Loucy (cell line): ENCODE results near the gene DQX1.

Experiments
- EZH2phosphoT487 ChIP-seq: fragments of 200-600 bp; IDR thresholded peaks from 2 replicates; pipeline ENCODE4 v1.6.1; 2018; ENCODE audit warnings: antibody characterized with exemption, mild to moderate bottlenecking, moderate library complexity, borderline replicate concordance
- TF ChIP-seq, protein P1 (sequence below): fragments of 200-600 bp; sonication (generic); conservative IDR thresholded peaks from 2 replicates; pipeline ENCODE4 v1.5.1; 2014; ENCODE audit warnings: mild to moderate bottlenecking, antibody characterized with exemption, low read length

DNA sequence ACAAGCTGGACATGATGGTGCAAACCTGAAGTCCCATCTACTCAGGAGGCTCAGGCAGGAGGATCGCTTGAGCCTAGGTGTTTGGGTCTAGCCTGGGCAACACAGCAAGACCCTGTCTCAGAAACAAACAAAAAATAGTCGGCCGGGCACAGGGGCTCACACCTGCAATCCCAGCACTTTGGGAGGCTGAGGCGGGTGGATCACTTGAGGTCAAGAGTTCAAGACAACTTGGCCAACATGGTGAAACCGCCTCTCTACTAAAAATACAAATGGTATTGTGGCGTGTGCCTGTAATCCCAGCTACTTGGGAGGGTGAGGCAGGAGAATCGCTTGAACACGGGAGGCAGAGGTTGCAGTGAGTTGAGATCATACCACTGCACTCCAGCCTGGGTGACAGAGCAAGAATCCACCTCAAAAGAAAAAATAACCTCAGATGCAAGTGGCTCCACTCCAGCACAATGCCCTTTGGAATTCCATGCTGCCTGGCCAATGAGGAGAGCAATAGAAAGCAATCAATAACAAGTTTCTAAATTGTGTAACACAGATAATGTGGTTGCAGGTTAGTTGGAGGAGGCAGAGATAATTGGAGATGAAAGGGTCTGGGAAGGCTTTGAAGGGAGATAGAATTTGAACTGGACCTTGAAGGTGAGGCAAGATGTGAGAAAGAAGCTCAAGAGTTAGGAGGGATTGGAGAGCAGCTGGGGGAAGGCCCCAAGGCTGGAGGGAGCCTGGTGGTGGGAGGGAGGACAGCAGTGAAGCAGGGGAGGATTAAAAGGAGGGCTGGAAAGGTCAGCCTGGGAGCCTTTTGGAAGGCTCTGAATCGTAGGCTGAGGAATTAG lies 37.2 kb downstream of the DQX1 start:
- TF ChIP-seq, protein P1, sequence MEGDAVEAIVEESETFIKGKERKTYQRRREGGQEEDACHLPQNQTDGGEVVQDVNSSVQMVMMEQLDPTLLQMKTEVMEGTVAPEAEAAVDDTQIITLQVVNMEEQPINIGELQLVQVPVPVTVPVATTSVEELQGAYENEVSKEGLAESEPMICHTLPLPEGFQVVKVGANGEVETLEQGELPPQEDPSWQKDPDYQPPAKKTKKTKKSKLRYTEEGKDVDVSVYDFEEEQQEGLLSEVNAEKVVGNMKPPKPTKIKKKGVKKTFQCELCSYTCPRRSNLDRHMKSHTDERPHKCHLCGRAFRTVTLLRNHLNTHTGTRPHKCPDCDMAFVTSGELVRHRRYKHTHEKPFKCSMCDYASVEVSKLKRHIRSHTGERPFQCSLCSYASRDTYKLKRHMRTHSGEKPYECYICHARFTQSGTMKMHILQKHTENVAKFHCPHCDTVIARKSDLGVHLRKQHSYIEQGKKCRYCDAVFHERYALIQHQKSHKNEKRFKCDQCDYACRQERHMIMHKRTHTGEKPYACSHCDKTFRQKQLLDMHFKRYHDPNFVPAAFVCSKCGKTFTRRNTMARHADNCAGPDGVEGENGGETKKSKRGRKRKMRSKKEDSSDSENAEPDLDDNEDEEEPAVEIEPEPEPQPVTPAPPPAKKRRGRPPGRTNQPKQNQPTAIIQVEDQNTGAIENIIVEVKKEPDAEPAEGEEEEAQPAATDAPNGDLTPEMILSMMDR = no peak
- TF ChIP-seq EZH2phosphoT487 = no peak
